HepG2 (cell line): ENCODE data around the gene KDM4F. TPM values are rescaled to one million over a fixed set of nuclear protein-coding genes. Genes with fewer than 3 reads are reported as not detected.

ENCODE experiments used
- CEBPG ChIP-seq: IDR thresholded peaks from 2 replicates; pipeline ENCODE4 v1.6.1; 2016
- HOXA9 ChIP-seq: sonication (generic); formaldehyde crosslinking; IDR thresholded peaks from 2 replicates; pipeline ENCODE4 v1.8.1; 2022; ENCODE audit warnings: missing genetic modification reagents, mild to moderate bottlenecking, moderate library complexity, borderline replicate concordance
- MED13 ChIP-seq: sonication (generic); formaldehyde crosslinking; IDR thresholded peaks from 2 replicates; pipeline ENCODE4 v1.5.0; 2020; ENCODE audit warnings: missing genetic modification reagents
- MIER2 ChIP-seq: IDR thresholded peaks from 2 replicates; pipeline ENCODE4 v1.6.1; 2016; ENCODE audit warnings: missing biosample characterization, missing genetic modification reagents
- NBN ChIP-seq: fragments of 450-650 bp; conservative IDR thresholded peaks from 2 replicates; pipeline ENCODE4 v1.6.1; 2017
- NFYB ChIP-seq: sonication (generic); formaldehyde crosslinking; IDR thresholded peaks from 2 replicates; pipeline ENCODE4 v1.4.0; 2020; ENCODE audit warnings: missing genetic modification reagents
- RELA ChIP-seq: sonication (generic); formaldehyde crosslinking; IDR thresholded peaks from 2 replicates; pipeline ENCODE4 v1.4.0; 2020; ENCODE audit warnings: missing genetic modification reagents
- SMAD3 ChIP-seq: sonication (generic); formaldehyde crosslinking; IDR thresholded peaks from 2 replicates; pipeline ENCODE4 v1.4.0; 2020; ENCODE audit warnings: missing genetic modification reagents
- SP1 ChIP-seq, 2 experiments: fragments of 450-650 bp in 1 of 2; sonication (generic) in 1 of 2; formaldehyde crosslinking in 1 of 2; IDR thresholded peaks; 2 replicates each; pipeline versions ENCODE4 v1.4.0 to v1.6.1; 2016 to 2020; ENCODE audit warnings: missing genetic modification reagents in 1 of 2
- XBP1 ChIP-seq: sonication (generic); formaldehyde crosslinking; IDR thresholded peaks from 2 replicates; pipeline ENCODE4 v1.5.0; 2020; ENCODE audit warnings: missing genetic modification reagents
- ZMYM4 ChIP-seq: sonication (generic); formaldehyde crosslinking; IDR thresholded peaks from 2 replicates; pipeline ENCODE4 v1.8.1; 2023; ENCODE audit warnings: mild to moderate bottlenecking, missing genetic modification reagents
- ZNF296 ChIP-seq: sonication (generic); formaldehyde crosslinking; conservative IDR thresholded peaks from 2 replicates; pipeline ENCODE4 v1.5.0; 2020; ENCODE audit warnings: mild to moderate bottlenecking, missing genetic modification reagents
- ZNF564 ChIP-seq: sonication (generic); formaldehyde crosslinking; IDR thresholded peaks from 2 replicates; pipeline ENCODE4 v1.8.1; 2023; ENCODE audit warnings: mild to moderate bottlenecking, missing genetic modification reagents
- ZNF713 ChIP-seq: sonication (generic); formaldehyde crosslinking; IDR thresholded peaks from 2 replicates; pipeline ENCODE4 v1.4.0; 2020; ENCODE audit warnings: mild to moderate bottlenecking, missing genetic modification reagents
- ZSCAN20 ChIP-seq: sonication (generic); formaldehyde crosslinking; IDR thresholded peaks from 2 replicates; pipeline ENCODE4 v1.4.0; 2020; ENCODE audit warnings: missing genetic modification reagents, mild to moderate bottlenecking, borderline replicate concordance
- polyA plus RNA-seq, 8 experiments: library from polyadenylated mRNA; depleted of rRNA in 3 of 8; stranded (reverse) in 7 of 8; unstranded in 1 of 8; fragments of >200 nt; fragmentation: Illumina TruSeq in 4 of 8; extraction: Trizol in 4 of 8; gene quantifications; 2 replicates each; pipeline versions ENCODE4 v1.2.1 to v1.2.3, GENCODE V29; 2011 to 2016; ENCODE audit warnings: low read depth in 4 of 8, missing spikeins in 1 of 8, mixed read lengths in 1 of 8; ENCODE audit not compliant: insufficient read depth in 1 of 8
- total RNA-seq, 5 experiments: library from RNA; depleted of rRNA; stranded (reverse); fragments of >200 nt; fragmentation: Illumina TruSeq; extraction: Trizol; gene quantifications; 2 replicates each; pipeline ENCODE4 v1.2.3, GENCODE V29; 2016; ENCODE audit warnings: low read depth in 1 of 5
- TF ChIP-seq, protein P1 (sequence below): sonication (generic); formaldehyde crosslinking; IDR thresholded peaks from 2 replicates; pipeline ENCODE4 v1.4.0; 2020; ENCODE audit warnings: missing genetic modification reagents
- TF ChIP-seq, protein P2 (sequence below): fragments of 450-650 bp; IDR thresholded peaks from 2 replicates; pipeline ENCODE4 v1.6.1; 2016
- TF ChIP-seq, protein P3 (sequence below): IDR thresholded peaks from 2 replicates; pipeline ENCODE4 v1.6.1; 2016; ENCODE audit warnings: mild to moderate bottlenecking
- TF ChIP-seq, protein P4 (sequence below): sonication (generic); formaldehyde crosslinking; IDR thresholded peaks from 2 replicates; pipeline ENCODE4 v1.4.0; 2020; ENCODE audit warnings: missing genetic modification reagents
- TF ChIP-seq, protein P5 (sequence below): sonication (generic); formaldehyde crosslinking; IDR thresholded peaks from 2 replicates; pipeline ENCODE4 v1.4.0; 2020; ENCODE audit warnings: missing genetic modification reagents; ENCODE audit errors: not compliant biosample characterization

The KDM4F gene
- total and polyA plus RNA-seq, 2 of the 13 experiments (the other 11 are each of a cell fraction or from before 2014, with no cell fraction given) = not detected

DNA sequence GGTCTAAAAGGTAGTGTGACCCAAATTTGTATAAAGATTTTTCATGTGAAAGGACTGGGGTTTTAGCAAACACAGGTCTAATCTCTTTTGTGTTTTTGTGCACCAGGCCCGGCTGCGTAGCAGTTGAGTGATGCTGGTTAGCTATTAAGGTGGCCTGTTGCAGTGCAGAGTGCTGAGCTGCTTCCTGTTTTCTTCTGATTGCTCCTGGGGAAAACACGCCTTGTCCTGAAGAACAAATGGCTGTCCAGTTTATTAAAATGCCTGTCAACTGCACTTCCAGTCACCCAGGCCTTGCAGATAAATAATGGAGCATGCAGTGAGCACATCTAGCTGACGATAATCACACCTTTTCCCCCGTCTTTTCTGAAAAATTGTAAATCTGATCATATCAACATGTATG lies 19.3 kb downstream of the KDM4F start (continued):
- peak; percentile 46; the same call in 1 of the 2 replicates for TF ChIP-seq XBP1 (CRISPR knock-in tag)
- TF ChIP-seq NBN = no peak
- TF ChIP-seq ZSCAN20 = 0 out of 2 replicates have a peak, but pooled peaks have one; percentile 34
- TF ChIP-seq HOXA9 (CRISPR knock-in tag) = no peak
- TF ChIP-seq, protein P1, sequence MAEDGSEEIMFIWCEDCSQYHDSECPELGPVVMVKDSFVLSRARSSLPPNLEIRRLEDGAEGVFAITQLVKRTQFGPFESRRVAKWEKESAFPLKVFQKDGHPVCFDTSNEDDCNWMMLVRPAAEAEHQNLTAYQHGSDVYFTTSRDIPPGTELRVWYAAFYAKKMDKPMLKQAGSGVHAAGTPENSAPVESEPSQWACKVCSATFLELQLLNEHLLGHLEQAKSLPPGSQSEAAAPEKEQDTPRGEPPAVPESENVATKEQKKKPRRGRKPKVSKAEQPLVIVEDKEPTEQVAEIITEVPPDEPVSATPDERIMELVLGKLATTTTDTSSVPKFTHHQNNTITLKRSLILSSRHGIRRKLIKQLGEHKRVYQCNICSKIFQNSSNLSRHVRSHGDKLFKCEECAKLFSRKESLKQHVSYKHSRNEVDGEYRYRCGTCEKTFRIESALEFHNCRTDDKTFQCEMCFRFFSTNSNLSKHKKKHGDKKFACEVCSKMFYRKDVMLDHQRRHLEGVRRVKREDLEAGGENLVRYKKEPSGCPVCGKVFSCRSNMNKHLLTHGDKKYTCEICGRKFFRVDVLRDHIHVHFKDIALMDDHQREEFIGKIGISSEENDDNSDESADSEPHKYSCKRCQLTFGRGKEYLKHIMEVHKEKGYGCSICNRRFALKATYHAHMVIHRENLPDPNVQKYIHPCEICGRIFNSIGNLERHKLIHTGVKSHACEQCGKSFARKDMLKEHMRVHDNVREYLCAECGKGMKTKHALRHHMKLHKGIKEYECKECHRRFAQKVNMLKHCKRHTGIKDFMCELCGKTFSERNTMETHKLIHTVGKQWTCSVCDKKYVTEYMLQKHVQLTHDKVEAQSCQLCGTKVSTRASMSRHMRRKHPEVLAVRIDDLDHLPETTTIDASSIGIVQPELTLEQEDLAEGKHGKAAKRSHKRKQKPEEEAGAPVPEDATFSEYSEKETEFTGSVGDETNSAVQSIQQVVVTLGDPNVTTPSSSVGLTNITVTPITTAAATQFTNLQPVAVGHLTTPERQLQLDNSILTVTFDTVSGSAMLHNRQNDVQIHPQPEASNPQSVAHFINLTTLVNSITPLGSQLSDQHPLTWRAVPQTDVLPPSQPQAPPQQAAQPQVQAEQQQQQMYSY = 0 out of 2 replicates have a peak, but pooled peaks have one; percentile 29
- TF ChIP-seq, protein P2, sequence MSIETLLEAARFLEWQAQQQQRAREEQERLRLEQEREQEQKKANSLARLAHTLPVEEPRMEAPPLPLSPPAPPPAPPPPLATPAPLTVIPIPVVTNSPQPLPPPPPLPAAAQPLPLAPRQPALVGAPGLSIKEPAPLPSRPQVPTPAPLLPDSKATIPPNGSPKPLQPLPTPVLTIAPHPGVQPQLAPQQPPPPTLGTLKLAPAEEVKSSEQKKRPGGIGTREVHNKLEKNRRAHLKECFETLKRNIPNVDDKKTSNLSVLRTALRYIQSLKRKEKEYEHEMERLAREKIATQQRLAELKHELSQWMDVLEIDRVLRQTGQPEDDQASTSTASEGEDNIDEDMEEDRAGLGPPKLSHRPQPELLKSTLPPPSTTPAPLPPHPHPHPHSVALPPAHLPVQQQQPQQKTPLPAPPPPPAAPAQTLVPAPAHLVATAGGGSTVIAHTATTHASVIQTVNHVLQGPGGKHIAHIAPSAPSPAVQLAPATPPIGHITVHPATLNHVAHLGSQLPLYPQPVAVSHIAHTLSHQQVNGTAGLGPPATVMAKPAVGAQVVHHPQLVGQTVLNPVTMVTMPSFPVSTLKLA = peak; percentile 62
- TF ChIP-seq, protein P3, sequence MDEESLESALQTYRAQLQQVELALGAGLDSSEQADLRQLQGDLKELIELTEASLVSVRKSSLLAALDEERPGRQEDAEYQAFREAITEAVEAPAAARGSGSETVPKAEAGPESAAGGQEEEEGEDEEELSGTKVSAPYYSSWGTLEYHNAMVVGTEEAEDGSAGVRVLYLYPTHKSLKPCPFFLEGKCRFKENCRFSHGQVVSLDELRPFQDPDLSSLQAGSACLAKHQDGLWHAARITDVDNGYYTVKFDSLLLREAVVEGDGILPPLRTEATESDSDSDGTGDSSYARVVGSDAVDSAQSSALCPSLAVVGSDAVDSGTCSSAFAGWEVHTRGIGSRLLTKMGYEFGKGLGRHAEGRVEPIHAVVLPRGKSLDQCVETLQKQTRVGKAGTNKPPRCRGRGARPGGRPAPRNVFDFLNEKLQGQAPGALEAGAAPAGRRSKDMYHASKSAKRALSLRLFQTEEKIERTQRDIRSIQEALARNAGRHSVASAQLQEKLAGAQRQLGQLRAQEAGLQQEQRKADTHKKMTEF = peak; percentile 55
- TF ChIP-seq SMAD3 (CRISPR knock-in tag) = 0 out of 2 replicates have a peak, but pooled peaks have one; percentile 21
- TF ChIP-seq CEBPG = peak; percentile 35; the same call in 1 of the 2 replicates
- no peak for TF ChIP-seq SP1 (IDR thresholded peaks at IDR 0.05)
- no peak for TF ChIP-seq SP1 (CRISPR knock-in tag; IDR thresholded peaks at IDR 0.05)
- TF ChIP-seq, protein P4, sequence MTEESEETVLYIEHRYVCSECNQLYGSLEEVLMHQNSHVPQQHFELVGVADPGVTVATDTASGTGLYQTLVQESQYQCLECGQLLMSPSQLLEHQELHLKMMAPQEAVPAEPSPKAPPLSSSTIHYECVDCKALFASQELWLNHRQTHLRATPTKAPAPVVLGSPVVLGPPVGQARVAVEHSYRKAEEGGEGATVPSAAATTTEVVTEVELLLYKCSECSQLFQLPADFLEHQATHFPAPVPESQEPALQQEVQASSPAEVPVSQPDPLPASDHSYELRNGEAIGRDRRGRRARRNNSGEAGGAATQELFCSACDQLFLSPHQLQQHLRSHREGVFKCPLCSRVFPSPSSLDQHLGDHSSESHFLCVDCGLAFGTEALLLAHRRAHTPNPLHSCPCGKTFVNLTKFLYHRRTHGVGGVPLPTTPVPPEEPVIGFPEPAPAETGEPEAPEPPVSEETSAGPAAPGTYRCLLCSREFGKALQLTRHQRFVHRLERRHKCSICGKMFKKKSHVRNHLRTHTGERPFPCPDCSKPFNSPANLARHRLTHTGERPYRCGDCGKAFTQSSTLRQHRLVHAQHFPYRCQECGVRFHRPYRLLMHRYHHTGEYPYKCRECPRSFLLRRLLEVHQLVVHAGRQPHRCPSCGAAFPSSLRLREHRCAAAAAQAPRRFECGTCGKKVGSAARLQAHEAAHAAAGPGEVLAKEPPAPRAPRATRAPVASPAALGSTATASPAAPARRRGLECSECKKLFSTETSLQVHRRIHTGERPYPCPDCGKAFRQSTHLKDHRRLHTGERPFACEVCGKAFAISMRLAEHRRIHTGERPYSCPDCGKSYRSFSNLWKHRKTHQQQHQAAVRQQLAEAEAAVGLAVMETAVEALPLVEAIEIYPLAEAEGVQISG (CRISPR knock-in tag) = peak; percentile 69
- peak; percentile 85 for TF ChIP-seq ZMYM4 (CRISPR knock-in tag)
- no peak for TF ChIP-seq ZNF713 (CRISPR knock-in tag)
- TF ChIP-seq NFYB = peak; percentile 86
- no peak for TF ChIP-seq ZNF564 (CRISPR knock-in tag)
- TF ChIP-seq RELA (CRISPR knock-in tag) = no peak
- TF ChIP-seq, protein P5, sequence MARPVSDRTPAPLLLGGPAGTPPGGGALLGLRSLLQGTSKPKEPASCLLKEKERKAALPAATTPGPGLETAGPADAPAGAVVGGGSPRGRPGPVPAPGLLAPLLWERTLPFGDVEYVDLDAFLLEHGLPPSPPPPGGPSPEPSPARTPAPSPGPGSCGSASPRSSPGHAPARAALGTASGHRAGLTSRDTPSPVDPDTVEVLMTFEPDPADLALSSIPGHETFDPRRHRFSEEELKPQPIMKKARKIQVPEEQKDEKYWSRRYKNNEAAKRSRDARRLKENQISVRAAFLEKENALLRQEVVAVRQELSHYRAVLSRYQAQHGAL (CRISPR knock-in tag) = no peak
- TF ChIP-seq ZNF296 (CRISPR knock-in tag) = no peak
- no peak for TF ChIP-seq MED13 (CRISPR knock-in tag)
- TF ChIP-seq MIER2 (CRISPR knock-in tag) = no peak
